GM13977 (cell line): ENCODE results near the gene TTBK2.

ENCODE experiments used
- DNase-seq: peaks from one replicate; pipeline ENCODE4 v3.0.0; 2012; ENCODE audit warnings: low spot score
- in situ Hi-C: fragments of 300-500 bp; cut with MboI; formaldehyde crosslinking; loops from one replicate; pipeline ENCODE4 v1.12.0; 2022; ENCODE audit warnings: low sequenced_read_pairs, low pct_unique_long_range_greater_than_20kb, mixed read lengths, inconsistent platforms; ENCODE audit not compliant: unreplicated experiment
- TF ChIP-seq, protein P1 (sequence below): IDR thresholded peaks from 2 replicates; pipeline ENCODE4 v1.5.1; 2012; ENCODE audit warnings: mild to moderate bottlenecking, control low read depth; ENCODE audit not compliant: insufficient read depth; ENCODE audit errors: extremely low read depth, missing control alignments

TTBK2 gene

DNA sequence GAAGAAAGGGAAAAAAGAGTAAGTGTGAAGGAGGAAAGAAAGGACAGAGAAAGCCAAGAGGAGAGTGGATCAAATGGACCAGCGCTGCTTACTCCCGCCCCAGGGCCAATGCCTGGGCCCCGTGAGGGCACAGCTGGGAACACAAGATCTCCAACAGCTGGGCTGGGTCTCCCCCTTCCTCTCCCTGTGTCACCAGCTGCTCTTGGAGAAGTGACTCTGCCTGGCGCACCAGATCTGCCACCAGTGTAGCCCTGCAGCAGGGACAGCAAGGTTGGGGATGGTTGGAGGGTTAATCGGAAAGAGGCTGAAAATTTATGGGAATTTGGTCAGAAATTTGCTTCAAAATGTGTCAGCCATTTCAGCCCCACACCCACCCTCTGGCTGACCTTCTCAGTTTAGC is 192.0 kb downstream of the TTBK2 start:
- in situ Hi-C loops, result no loop called here
- no peak for DNase-seq
- TF ChIP-seq, protein P1, sequence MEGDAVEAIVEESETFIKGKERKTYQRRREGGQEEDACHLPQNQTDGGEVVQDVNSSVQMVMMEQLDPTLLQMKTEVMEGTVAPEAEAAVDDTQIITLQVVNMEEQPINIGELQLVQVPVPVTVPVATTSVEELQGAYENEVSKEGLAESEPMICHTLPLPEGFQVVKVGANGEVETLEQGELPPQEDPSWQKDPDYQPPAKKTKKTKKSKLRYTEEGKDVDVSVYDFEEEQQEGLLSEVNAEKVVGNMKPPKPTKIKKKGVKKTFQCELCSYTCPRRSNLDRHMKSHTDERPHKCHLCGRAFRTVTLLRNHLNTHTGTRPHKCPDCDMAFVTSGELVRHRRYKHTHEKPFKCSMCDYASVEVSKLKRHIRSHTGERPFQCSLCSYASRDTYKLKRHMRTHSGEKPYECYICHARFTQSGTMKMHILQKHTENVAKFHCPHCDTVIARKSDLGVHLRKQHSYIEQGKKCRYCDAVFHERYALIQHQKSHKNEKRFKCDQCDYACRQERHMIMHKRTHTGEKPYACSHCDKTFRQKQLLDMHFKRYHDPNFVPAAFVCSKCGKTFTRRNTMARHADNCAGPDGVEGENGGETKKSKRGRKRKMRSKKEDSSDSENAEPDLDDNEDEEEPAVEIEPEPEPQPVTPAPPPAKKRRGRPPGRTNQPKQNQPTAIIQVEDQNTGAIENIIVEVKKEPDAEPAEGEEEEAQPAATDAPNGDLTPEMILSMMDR, result no peak

DNA sequence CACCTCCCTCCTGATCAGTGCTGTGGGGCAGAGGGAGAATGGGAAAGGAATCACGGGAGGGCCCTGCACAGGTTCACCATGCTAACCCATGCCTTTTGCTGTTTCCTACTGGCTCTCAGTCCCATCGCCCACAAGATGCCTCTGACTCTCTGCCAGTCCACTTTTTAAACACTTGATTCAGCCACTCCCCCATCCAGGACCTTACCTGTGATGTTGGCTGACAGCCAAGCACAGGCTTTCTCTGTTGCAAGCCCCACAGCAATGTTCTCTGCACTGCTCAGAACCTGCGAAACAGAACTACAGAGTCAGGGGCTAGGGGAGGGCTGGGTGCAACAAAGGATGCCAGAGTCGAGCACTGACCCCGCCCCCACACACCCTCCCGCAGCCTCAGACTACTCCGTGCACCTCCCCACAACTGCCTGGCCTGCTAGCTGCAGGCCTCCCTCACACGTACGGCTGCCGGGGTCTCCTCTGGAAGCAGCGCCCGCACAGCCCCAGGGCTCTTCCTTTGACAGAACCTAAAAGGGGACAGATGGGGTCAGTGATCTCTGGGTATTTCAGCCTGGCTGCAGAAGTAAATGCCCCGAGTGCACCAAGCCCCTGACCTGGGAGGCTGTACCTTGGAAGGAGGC is 192.7 kb downstream of the TTBK2 start:
- TF ChIP-seq, protein P1, result no peak
- in situ Hi-C loops, result no loop called here
- DNase-seq, result peak; percentile 11

DNA sequence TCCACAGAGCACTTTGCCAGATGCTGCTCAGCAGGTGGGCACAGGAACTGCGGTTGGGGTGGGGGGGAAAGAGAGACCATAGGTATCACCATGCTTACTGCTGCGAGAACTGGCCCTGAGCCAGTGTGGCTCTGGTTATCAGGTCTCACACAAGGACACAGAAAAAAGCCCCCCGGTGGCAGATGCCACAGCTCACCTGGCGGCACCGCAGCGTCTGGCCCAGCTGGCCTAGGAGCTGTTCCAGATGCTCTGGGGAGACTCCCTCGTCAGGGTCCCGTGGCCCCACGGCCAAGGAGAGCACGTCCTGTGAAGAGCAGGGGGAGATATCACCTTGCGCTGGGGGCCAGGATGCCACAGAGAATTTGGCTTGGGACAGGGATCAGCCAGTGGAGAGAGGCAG is 194.5 kb downstream of the TTBK2 start:
- in situ Hi-C loops, result no loop called here
- peak; percentile 14 for DNase-seq
- TF ChIP-seq, protein P1, result no peak

DNA sequence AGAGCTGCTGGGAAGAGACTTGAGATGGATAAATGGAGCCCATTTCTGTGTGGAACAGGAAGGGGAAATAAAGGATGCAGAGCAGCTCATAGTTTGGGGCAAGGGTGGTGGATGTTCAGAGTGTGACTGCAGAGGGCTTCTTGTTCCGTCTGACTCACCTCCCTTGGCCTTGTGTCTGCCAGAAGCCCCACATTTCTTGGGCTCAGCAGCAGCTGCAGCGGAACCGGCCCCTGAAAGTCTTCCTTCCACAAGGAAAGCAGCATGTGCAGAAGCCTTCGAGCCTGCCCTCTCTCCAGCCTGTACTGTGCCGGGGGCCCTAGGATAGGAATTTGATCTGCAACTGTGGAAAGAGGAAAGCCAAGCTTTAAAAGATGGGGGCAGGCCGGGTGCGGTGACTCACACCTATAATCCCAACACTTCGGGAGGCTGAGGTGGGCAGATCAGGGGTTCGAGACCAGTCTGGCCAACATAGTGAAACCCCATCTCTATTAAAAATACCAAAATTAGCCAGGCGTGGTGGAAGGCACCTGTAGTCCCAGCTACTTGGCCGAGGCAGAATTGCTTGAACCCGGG is 195.2 kb downstream of the TTBK2 start:
- TF ChIP-seq, protein P1, result no peak
- in situ Hi-C loops, result no loop called here
- no peak for DNase-seq

DNA sequence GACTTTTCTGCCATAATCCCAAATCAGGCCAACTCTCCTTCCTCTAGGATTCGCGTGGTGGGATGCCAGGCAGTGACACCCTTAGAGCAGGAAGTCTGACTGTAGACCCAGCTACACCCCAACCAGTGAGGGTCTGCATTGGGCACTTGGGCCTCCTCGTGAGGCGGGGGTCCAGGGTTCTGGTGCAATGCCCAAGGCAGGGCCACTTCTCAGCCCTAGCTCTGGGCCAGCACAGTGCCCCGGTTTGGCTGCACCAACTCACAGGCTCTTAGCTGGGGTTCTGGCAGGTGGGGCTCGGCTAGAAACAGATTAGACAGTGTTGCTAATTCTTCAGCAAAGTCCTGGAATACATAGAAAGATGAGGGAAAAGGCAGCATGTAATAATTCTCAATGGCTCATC is 196.3 kb downstream of the TTBK2 start:
- DNase-seq, result peak; percentile 6
- TF ChIP-seq, protein P1, result no peak
- in situ Hi-C loops, result no loop called here

DNA sequence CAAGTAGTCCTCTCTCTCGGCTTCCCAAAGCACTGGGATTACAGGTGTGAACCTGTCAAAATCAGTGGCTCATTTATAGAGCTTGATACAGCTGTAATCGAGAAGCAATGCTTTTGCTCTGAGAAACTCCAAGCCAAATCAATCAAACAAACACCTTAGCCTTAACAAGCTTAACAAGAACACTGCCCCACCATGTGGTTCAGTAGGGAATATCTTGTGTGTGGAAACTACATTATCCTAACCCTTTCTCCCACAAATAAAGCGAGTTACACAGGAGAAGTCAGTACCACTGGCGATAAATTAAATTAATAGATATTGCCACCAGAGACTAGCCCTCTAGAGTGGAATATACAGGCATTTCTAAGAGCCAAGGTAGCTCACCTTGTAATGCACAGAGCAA is 197.5 kb downstream of the TTBK2 start:
- in situ Hi-C loops, result no loop called here
- TF ChIP-seq, protein P1, result no peak
- DNase-seq, result no peak
